GM23248 (cell line): Measurements from ENCODE around the gene OSBPL6. TPM values are rescaled to one million over a fixed set of nuclear protein-coding genes. Genes with fewer than 3 reads are reported as not detected.
A peak's percentile ranks its signal among the peaks of the same experiment; 100 is the strongest.

Experiments used
- DNase-seq: peaks from one replicate; pipeline ENCODE4 v3.0.0-alpha.2; 2015
- H2AFZ ChIP-seq: fragments of 200-600 bp; sonication (generic); 2 replicates; pipeline ENCODE4 v1.6.1; 2016; ENCODE audit warnings: antibody characterized with exemption
- H3F3A ChIP-seq: fragments of 200-600 bp; sonication (generic); 2 replicates; pipeline ENCODE4 v1.6.1; 2016; ENCODE audit warnings: mild to moderate bottlenecking, antibody characterized with exemption, mixed run types; ENCODE audit not compliant: insufficient read depth
- H3K27ac ChIP-seq: fragments of 200-600 bp; sonication (generic); 2 replicates; pipeline ENCODE4 v1.5.1; 2016; ENCODE audit warnings: mild to moderate bottlenecking
- H3K27me3 ChIP-seq: fragments of 200-600 bp; sonication (generic); replicated peaks from 2 replicates; pipeline ENCODE4 v1.6.1; 2016; ENCODE audit warnings: mild to moderate bottlenecking; ENCODE audit not compliant: insufficient read depth
- H3K36me3 ChIP-seq: fragments of 200-600 bp; sonication (generic); 2 replicates; pipeline ENCODE4 v1.6.1; 2016; ENCODE audit warnings: low read depth, mild to moderate bottlenecking
- H3K4me1 ChIP-seq: fragments of 200-600 bp; sonication (generic); 2 replicates; pipeline ENCODE4 v1.6.1; 2016; ENCODE audit warnings: mild to moderate bottlenecking; ENCODE audit not compliant: insufficient read depth
- H3K4me2 ChIP-seq: fragments of 200-600 bp; sonication (generic); one replicate; pipeline ENCODE4 v1.6.1; 2016; ENCODE audit warnings: mild to moderate bottlenecking; ENCODE audit not compliant: unreplicated experiment
- H3K4me3 ChIP-seq: fragments of 200-600 bp; sonication (generic); 2 replicates; pipeline ENCODE4 v1.5.1; 2016; ENCODE audit warnings: mild to moderate bottlenecking
- H3K79me2 ChIP-seq: fragments of 200-600 bp; sonication (generic); 2 replicates; pipeline ENCODE4 v1.6.1; 2016; ENCODE audit warnings: mild to moderate bottlenecking; ENCODE audit not compliant: insufficient read depth
- H3K9ac ChIP-seq: fragments of 200-600 bp; sonication (generic); 2 replicates; pipeline ENCODE4 v1.6.1; 2016; ENCODE audit warnings: mild to moderate bottlenecking
- H3K9me2 ChIP-seq: fragments of 200-600 bp; sonication (generic); 2 replicates; pipeline ENCODE4 v1.6.1; 2016; ENCODE audit warnings: mixed run types, mild to moderate bottlenecking, moderate library complexity; ENCODE audit not compliant: insufficient read depth
- H3K9me3 ChIP-seq: fragments of 200-600 bp; sonication (generic); one replicate; pipeline ENCODE4 v1.6.1; 2017; ENCODE audit warnings: low read depth
- H4K20me1 ChIP-seq: fragments of 200-600 bp; sonication (generic); 2 replicates; pipeline ENCODE4 v1.6.0; 2016; ENCODE audit not compliant: insufficient read depth
- EZH2 ChIP-seq: fragments of 200-600 bp; sonication (generic); IDR thresholded peaks from 2 replicates; pipeline ENCODE4 v1.6.1; 2018; ENCODE audit warnings: antibody characterized with exemption, mild to moderate bottlenecking; ENCODE audit not compliant: insufficient read depth, poor library complexity, severe bottlenecking
- EZH2phosphoT487 ChIP-seq: fragments of 200-600 bp; sonication (generic); IDR thresholded peaks from 2 replicates; pipeline ENCODE4 v1.6.1; 2018; ENCODE audit warnings: antibody characterized with exemption, moderate library complexity, mild to moderate bottlenecking, low read depth; ENCODE audit not compliant: insufficient read depth
- WGBS, 2 experiments: methylation state at CpG; one replicate each; pipeline ENCODE4 v1.1.6; 2015 to 2017; ENCODE audit warnings: low lambda C conversion rate in 2 of 2, low coverage in 1 of 2; ENCODE audit errors: missing lambda C conversion rate in 2 of 2; 5-methylcytosine and 5-hydroxymethylcytosine counted together
- in situ Hi-C: fragments of 300-500 bp; cut with MboI; formaldehyde crosslinking; loops from 2 replicates; pipeline ENCODE4 v1.15.0; 2020
- polyA plus RNA-seq: library from polyadenylated mRNA; unstranded; fragments of >200 nt; fragmentation: Nextera tagmentation; extraction: Ambion mirVana; gene quantifications from 2 replicates; pipeline ENCODE4 v1.2.1, GENCODE V29; 2016
- total RNA-seq: library from RNA; depleted of rRNA; stranded (reverse); fragments of >200 nt; shearing (Covaris generic); gene quantifications from 2 replicates; pipeline ENCODE4 v1.2.3, GENCODE V29; 2014

The OSBPL6 gene
- total and polyA plus RNA-seq, 2 experiments from 2014 or later: 6.3 to 11.8 TPM

- H4K20me1 ChIP-seq: no peaks in the 10 kb centered on the region
- H3K9ac ChIP-seq: no peak overlapping the region
- WGBS, 2 experiments: 27 to 28% methylated on average over 4 of the region's 4 CpGs
- H3K4me3 ChIP-seq: peak overlapping the region; percentile 7; the same call in 1 of the 2 replicates
- no peak for TF ChIP-seq EZH2
- no peak for TF ChIP-seq EZH2phosphoT487
- H3K27ac ChIP-seq: peak overlapping the region; percentile 18
- peak overlapping the region; percentile 80 for H3K4me2 ChIP-seq
- no peaks in the 10 kb centered on the region for H3K9me2 ChIP-seq
- no peaks in the 10 kb centered on the region for H3K27me3 ChIP-seq
- H3F3A ChIP-seq: peaks cover 52% of the 10 kb centered on the region
- peak; percentile 59 for DNase-seq
- H2AFZ ChIP-seq: peak overlapping the region; percentile 28; the same call in 1 of the 2 replicates
- no peaks in the 10 kb centered on the region for H3K9me3 ChIP-seq
- H3K4me1 ChIP-seq: peaks cover 48% of the 10 kb centered on the region
- in situ Hi-C loops: no loop called here
- 0 out of 2 replicates have a peak, but pooled peaks cover 5% of the 10 kb centered on the region for H3K79me2 ChIP-seq
- no peaks in the 10 kb centered on the region for H3K36me3 ChIP-seq
Measured at GRCh38 chr2:178238154-178238521, 43.8 kb downstream of the OSBPL6 start.

- Histone ChIP-seq H3K9me2 (no peaks in the 10 kb centered on the region), H3K4me3 (no peak overlapping the region), H3K79me2 (0 out of 2 replicates have a peak, but pooled peaks cover 5% of the 10 kb centered on the region), H4K20me1 (no peaks in the 10 kb centered on the region), H3K4me2 (no peak overlapping the region), H3F3A (peaks cover 49% of the 10 kb centered on the region), H3K9me3 (no peaks in the 10 kb centered on the region), H2AFZ (no peak overlapping the region), H3K4me1 (peaks cover 41% of the 10 kb centered on the region), H3K27ac (0 out of 2 replicates have a peak overlapping the region, but pooled peaks have one; percentile 18), H3K9ac (no peak overlapping the region), H3K27me3 (no peaks in the 10 kb centered on the region), H3K36me3 (no peaks in the 10 kb centered on the region)
- WGBS, 2 experiments: 91 to 96% methylated on average over 2 of the region's 2 CpGs
- in situ Hi-C loops: no loop called here
- TF ChIP-seq EZH2phosphoT487: no peak
- TF ChIP-seq EZH2: no peak
- DNase-seq: no peak
Measured at GRCh38 chr2:178238750-178239149, 44.4 kb downstream of the OSBPL6 start.

GRCh38 chr2:178241844-178242551 lies 47.7 kb downstream of the OSBPL6 start:
- no peaks in the 10 kb centered on the region for H3K36me3 ChIP-seq
- H3K9me2 ChIP-seq: no peaks in the 10 kb centered on the region
- peak; percentile 95 for DNase-seq
- H3K79me2 ChIP-seq: 0 out of 2 replicates have a peak, but pooled peaks cover 14% of the 10 kb centered on the region
- peak overlapping the region; percentile 43 for H3K9ac ChIP-seq
- H2AFZ ChIP-seq: peak overlapping the region; percentile 44
- peak overlapping the region; percentile 30 for H3K4me2 ChIP-seq
- H4K20me1 ChIP-seq: no peaks in the 10 kb centered on the region
- 22 to 28% methylated on average over 5 of the region's 5 CpGs for WGBS, 2 experiments
- peaks cover 23% of the 10 kb centered on the region for H3F3A ChIP-seq
- TF ChIP-seq EZH2 (no peak), EZH2phosphoT487 (no peak)
- in situ Hi-C loops: no loop called here
- peaks cover 33% of the 10 kb centered on the region for H3K4me1 ChIP-seq
- H3K27me3 ChIP-seq: no peaks in the 10 kb centered on the region
- no peak overlapping the region for H3K4me3 ChIP-seq
- H3K27ac ChIP-seq: peak overlapping the region; percentile 65
- no peaks in the 10 kb centered on the region for H3K9me3 ChIP-seq

- H3K9me2 ChIP-seq: no peaks in the 10 kb centered on the region
- peak overlapping the region; percentile 43; the same call in 1 of the 2 replicates for H3K9ac ChIP-seq
- no peaks in the 10 kb centered on the region for H3K9me3 ChIP-seq
- no peak for TF ChIP-seq EZH2
- no peak for TF ChIP-seq EZH2phosphoT487
- no peaks in the 10 kb centered on the region for H4K20me1 ChIP-seq
- H2AFZ ChIP-seq: no peak overlapping the region
- in situ Hi-C loops: no loop called here
- 0% methylated on average over 2 of the region's 2 CpGs for WGBS, 2 experiments
- H3K4me1 ChIP-seq: peaks cover 30% of the 10 kb centered on the region
- DNase-seq: no peak
- peaks cover 23% of the 10 kb centered on the region for H3F3A ChIP-seq
- H3K27ac ChIP-seq: peak overlapping the region; percentile 65
- no peak overlapping the region for H3K4me3 ChIP-seq
- no peaks in the 10 kb centered on the region for H3K27me3 ChIP-seq
- H3K4me2 ChIP-seq: peak overlapping the region; percentile 30
- H3K36me3 ChIP-seq: no peaks in the 10 kb centered on the region
- H3K79me2 ChIP-seq: 0 out of 2 replicates have a peak, but pooled peaks cover 14% of the 10 kb centered on the region
Measured at GRCh38 chr2:178242552-178242883, 48.2 kb downstream of the OSBPL6 start.
